B cell (primary cell): ENCODE measurements around the gene LRRC32. TPM values are rescaled to one million over a fixed set of nuclear protein-coding genes. Genes with fewer than 3 reads are reported as not detected.

ENCODE experiments used
- ATAC-seq: fragments of 200-7000 bp; cut with Tn5 transposase; one replicate; pipeline ENCODE4 v1.10.0; 2021; ENCODE audit warnings: low read depth, mild to moderate bottlenecking, moderate number of reproducible peaks, moderate library complexity
- CTCF ChIA-PET: fragments of 350-600 bp; sonication (Branson Sonifier 250); formaldehyde crosslinking; loops from one replicate; lab custom pipeline; 2021; ENCODE audit warnings: antibody characterized with exemption, inconsistent platforms; lab: Charles Lee
- POLR2A ChIA-PET: fragments of 350-600 bp; sonication (Branson Sonifier 250); formaldehyde crosslinking; loops from one replicate; lab custom pipeline; 2021; ENCODE audit warnings: antibody characterized with exemption; lab: Charles Lee
- DNase-seq: peaks from one replicate; pipeline ENCODE4 v3.0.0; 2013
- H2AFZ ChIP-seq: 2 replicates; pipeline ENCODE4 v1.6.1; 2012; ENCODE audit warnings: mild to moderate bottlenecking, low read depth, low read length; ENCODE audit not compliant: insufficient read depth, poor library complexity, severe bottlenecking
- H3K27ac ChIP-seq, 2 donors: 1 replicate in 1 of 2; 2 replicates in 1 of 2; pipeline ENCODE4 v1.5.1; 2012 to 2013; ENCODE audit warnings: low read length in 2 of 2, mild to moderate bottlenecking in 2 of 2, moderate library complexity in 1 of 2
- H3K27me3 ChIP-seq, 4 experiments: fragments of 200-600 bp in 1 of 4; sonication (generic) in 1 of 4; replicated peaks in 1 of 4; 1 replicate in 2 of 4; 2 replicates in 2 of 4; pipeline versions ENCODE4 v1.6.1 to v1.7.0; 2013 to 2016; ENCODE audit warnings: low read length in 3 of 4, mild to moderate bottlenecking in 2 of 4, mixed read lengths in 1 of 4, moderate library complexity in 1 of 4; ENCODE audit not compliant: insufficient read depth in 4 of 4, control insufficient read depth in 3 of 4; ENCODE audit errors: control extremely low read depth in 1 of 4
- H3K36me3 ChIP-seq, 2 experiments: replicated peaks in 1 of 2; 1 replicate in 1 of 2; 2 replicates in 1 of 2; pipeline versions ENCODE4 v1.6.1 to v1.7.1; 2013; ENCODE audit warnings: low read length in 1 of 2; ENCODE audit not compliant: insufficient read depth in 2 of 2, control insufficient read depth in 1 of 2; ENCODE audit errors: control extremely low read depth in 1 of 2, extremely low read depth in 1 of 2
- H3K4me1 ChIP-seq, 2 donors: fragments of 200-600 bp in 1 of 2; sonication (generic) in 1 of 2; 1 replicate in 1 of 2; 2 replicates in 1 of 2; pipeline versions ENCODE4 v1.5.1 to v1.6.1; 2013 to 2017; ENCODE audit warnings: low read length in 2 of 2; ENCODE audit not compliant: control insufficient read depth in 2 of 2, insufficient read depth in 2 of 2
- H3K4me2 ChIP-seq: replicated peaks from 2 replicates; pipeline ENCODE3; 2012; ENCODE audit warnings: mild to moderate bottlenecking, low read depth, low read length; ENCODE audit not compliant: poor library complexity, severe bottlenecking
- H3K4me3 ChIP-seq, 5 experiments: fragments of 200-600 bp in 1 of 5; sonication (generic) in 1 of 5; 1 replicate in 3 of 5; 2 replicates in 2 of 5; pipeline versions ENCODE4 v1.5.1 to v1.7.0; 2011 to 2016; ENCODE audit warnings: low read length in 4 of 5, mild to moderate bottlenecking in 4 of 5, low read depth in 2 of 5, control low read depth in 1 of 5, moderate library complexity in 1 of 5; ENCODE audit not compliant: insufficient read depth in 1 of 5; ENCODE audit errors: control extremely low read depth in 1 of 5, extremely low read depth in 1 of 5
- H3K79me2 ChIP-seq: fragments of 200-600 bp; sonication (generic); one replicate; pipeline ENCODE4 v1.6.0; 2016; ENCODE audit warnings: low read length; ENCODE audit not compliant: control insufficient read depth, insufficient read depth
- H3K9ac ChIP-seq: fragments of 200-600 bp; sonication (generic); 2 replicates; pipeline ENCODE4 v1.6.1; 2017; ENCODE audit warnings: mild to moderate bottlenecking, low read length, moderate library complexity
- H3K9me3 ChIP-seq, 3 donors: one replicate each; pipeline versions ENCODE4 v1.6.1 to v1.7.1; 2013; ENCODE audit warnings: low read length in 2 of 3; ENCODE audit not compliant: control insufficient read depth in 2 of 3, insufficient read depth in 1 of 3; ENCODE audit errors: control extremely low read depth in 1 of 3
- H4K20me1 ChIP-seq: 2 replicates; pipeline ENCODE4 v1.6.0; 2012; ENCODE audit warnings: mild to moderate bottlenecking, low read length; ENCODE audit not compliant: insufficient read depth, control insufficient read depth, poor library complexity, severe bottlenecking
- H3K27ac Mint-ChIP-seq: one replicate; pipeline ENCODE4 v1.8.0; 2021; ENCODE audit warnings: mixed read lengths
- H3K27me3 Mint-ChIP-seq: one replicate; pipeline ENCODE4 v1.8.0; 2021; ENCODE audit warnings: mixed read lengths
- H3K4me1 Mint-ChIP-seq: one replicate; pipeline ENCODE4 v1.8.0; 2021; ENCODE audit warnings: mixed read lengths
- H3K4me3 Mint-ChIP-seq: one replicate; pipeline ENCODE4 v1.8.0; 2021; ENCODE audit warnings: mixed read lengths
- H3K9me3 Mint-ChIP-seq: one replicate; pipeline ENCODE4 v1.8.0; 2022; ENCODE audit warnings: mixed read lengths; ENCODE audit not compliant: insufficient read depth
- EZH2 ChIP-seq: IDR thresholded peaks from 2 replicates; pipeline ENCODE4 v1.6.1; 2012; ENCODE audit warnings: borderline replicate concordance, low read depth, mild to moderate bottlenecking, moderate library complexity, low read length; ENCODE audit not compliant: insufficient read depth, poor library complexity, severe bottlenecking
- WGBS: methylation state at CpG from one replicate; pipeline ENCODE4 v1.1.5; 2013; ENCODE audit warnings: missing lambda C conversion rate; ENCODE audit not compliant: insufficient coverage; 5-methylcytosine and 5-hydroxymethylcytosine counted together
- intact Hi-C: fragments of 100-400 bp; cut with micrococcal nuclease; formaldehyde crosslinking; loops from one replicate; pipeline ENCODE4 v1.10.0; 2022
- polyA plus RNA-seq: library from polyadenylated mRNA; depleted of rRNA; stranded (reverse); fragments of >200 nt; gene quantifications from 2 replicates; pipeline ENCODE4 v1.2.3, GENCODE V29; 2012
- total RNA-seq, 2 donors: library from RNA; stranded (reverse); fragments of 120-200 nt in 1 of 2; gene quantifications; 1 replicate in 1 of 2; 2 replicates in 1 of 2; pipeline versions ENCODE4 v1.2.3 to v1.2.4, GENCODE V29; 2013 to 2022
- TF ChIP-seq, protein P1 (sequence below): fragments of 200-600 bp; IDR thresholded peaks from one replicate; pipeline ENCODE4 v1.8.0; 2022; ENCODE audit warnings: antibody characterized with exemption, mild to moderate bottlenecking

Gene LRRC32
- total and polyA plus RNA-seq, 2 donors (not counting 1 experiment from before 2014, with no cell fraction given): 0.60 to 1.4 TPM

DNA sequence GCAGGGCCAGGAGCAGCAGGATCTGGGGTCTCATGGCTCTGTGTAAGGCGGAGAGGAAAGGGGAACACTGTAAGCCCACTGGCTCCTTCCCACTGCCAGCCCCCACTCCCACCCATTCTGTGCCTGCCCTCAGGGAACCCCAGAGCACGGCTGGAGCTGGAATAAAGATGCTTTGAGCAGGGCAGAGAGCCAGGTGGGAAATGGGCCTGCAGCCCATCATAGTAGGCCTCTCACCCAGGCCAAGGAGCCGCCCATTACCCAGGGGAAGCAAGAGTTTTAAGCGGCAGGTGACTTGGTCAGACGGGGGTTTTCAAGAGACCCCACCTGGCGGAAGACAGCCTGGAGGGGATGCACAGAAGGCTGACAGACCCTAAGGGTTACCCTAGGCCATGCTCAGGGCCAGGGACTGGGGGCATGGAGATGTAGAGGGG is 4.6 kb downstream of the LRRC32 start:
- no peak overlapping the region for H3K9ac ChIP-seq
- TF ChIP-seq, protein P1, sequence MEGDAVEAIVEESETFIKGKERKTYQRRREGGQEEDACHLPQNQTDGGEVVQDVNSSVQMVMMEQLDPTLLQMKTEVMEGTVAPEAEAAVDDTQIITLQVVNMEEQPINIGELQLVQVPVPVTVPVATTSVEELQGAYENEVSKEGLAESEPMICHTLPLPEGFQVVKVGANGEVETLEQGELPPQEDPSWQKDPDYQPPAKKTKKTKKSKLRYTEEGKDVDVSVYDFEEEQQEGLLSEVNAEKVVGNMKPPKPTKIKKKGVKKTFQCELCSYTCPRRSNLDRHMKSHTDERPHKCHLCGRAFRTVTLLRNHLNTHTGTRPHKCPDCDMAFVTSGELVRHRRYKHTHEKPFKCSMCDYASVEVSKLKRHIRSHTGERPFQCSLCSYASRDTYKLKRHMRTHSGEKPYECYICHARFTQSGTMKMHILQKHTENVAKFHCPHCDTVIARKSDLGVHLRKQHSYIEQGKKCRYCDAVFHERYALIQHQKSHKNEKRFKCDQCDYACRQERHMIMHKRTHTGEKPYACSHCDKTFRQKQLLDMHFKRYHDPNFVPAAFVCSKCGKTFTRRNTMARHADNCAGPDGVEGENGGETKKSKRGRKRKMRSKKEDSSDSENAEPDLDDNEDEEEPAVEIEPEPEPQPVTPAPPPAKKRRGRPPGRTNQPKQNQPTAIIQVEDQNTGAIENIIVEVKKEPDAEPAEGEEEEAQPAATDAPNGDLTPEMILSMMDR: no peak
- peaks cover 68 to 71% of the 10 kb centered on the region in 2 donors for H3K4me1 ChIP-seq
- H3K27ac ChIP-seq: no peak overlapping the region
- DNase-seq: no peak
- Mint-ChIP-seq H3K4me1 (peaks cover 63% of the 10 kb centered on the region), H3K27ac (no peak overlapping the region), H3K4me3 (peak overlapping the region; percentile 13), H3K27me3 (peaks cover 69% of the 10 kb centered on the region), H3K9me3 (no peaks in the 10 kb centered on the region)
- H2AFZ ChIP-seq: no peak overlapping the region
- intact Hi-C loops: no loop called here
- peaks cover 0 to 46% (median 24%) of the 10 kb centered on the region in 4 experiments for H3K27me3 ChIP-seq
- H3K36me3 ChIP-seq: no peaks in the 10 kb centered on the region
- H4K20me1 ChIP-seq: no peaks in the 10 kb centered on the region
- ATAC-seq: no peak
- 86% methylated on average over 1 of the region's 6 CpGs for WGBS
- no peaks in the 10 kb centered on the region for H3K79me2 ChIP-seq
- peak overlapping the region; percentile 52 for H3K4me2 ChIP-seq
- ChIA-PET POLR2A (no interaction called here), CTCF (interaction anchor here (3.7 kb wide), 1 partner anchor 67 kb away, joined by 18 read pairs; no protein-coding TSS in a partner anchor)
- H3K4me3 ChIP-seq: no peak overlapping the region
- H3K9me3 ChIP-seq: peaks cover 0 to 4% (median 0%) of the 10 kb centered on the region in 3 donors

DNA sequence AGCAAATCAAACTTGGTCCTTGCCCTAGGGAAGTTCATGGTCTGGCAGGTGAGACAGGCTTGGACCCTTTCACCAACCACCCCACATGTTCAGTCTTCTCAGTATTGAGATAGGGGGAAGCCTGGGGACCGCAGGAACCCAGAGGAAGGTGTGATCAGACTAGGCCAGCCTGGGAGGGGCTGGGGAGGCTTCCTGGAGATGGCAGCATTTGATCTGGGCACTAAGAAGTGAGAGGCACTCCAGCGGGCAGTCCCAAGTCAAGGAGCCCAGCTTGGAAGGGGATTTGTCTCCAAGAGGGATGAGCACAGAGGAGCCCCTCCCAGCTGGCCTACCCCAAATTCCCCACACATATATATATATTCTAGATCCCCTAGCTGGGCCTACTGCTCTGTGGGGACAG is 5.4 kb downstream of the LRRC32 start:
- Histone ChIP-seq H3K9me3 (peaks cover 0 to 3% (median 0%) of the 10 kb centered on the region in 3 donors), H2AFZ (no peak overlapping the region), H4K20me1 (no peaks in the 10 kb centered on the region), H3K27ac (peak overlapping the region in 1 of 2 donors; percentile 27), H3K9ac (no peak overlapping the region), H3K4me2 (peak overlapping the region; percentile 52), H3K4me1 (peaks cover 60 to 63% of the 10 kb centered on the region in 2 donors), H3K27me3 (peaks cover 0 to 44% (median 23%) of the 10 kb centered on the region in 4 experiments), H3K4me3 (peak overlapping the region in 1 of 5 experiments; percentile 11), H3K79me2 (no peaks in the 10 kb centered on the region), H3K36me3 (no peaks in the 10 kb centered on the region)
- ChIA-PET POLR2A (interaction anchor here (1.0 kb wide), 1 partner anchor 10 kb away, joined by 3 read pairs; no protein-coding TSS in a partner anchor), CTCF (interaction anchor here (1.0 to 3.7 kb wide), 2 partner anchors 27 to 66 kb away, joined by 4 to 18 read pairs; no protein-coding TSS in a partner anchor)
- ATAC-seq (no peak), DNase-seq (no peak)
- Mint-ChIP-seq H3K9me3 (no peaks in the 10 kb centered on the region), H3K27me3 (peaks cover 73% of the 10 kb centered on the region), H3K4me1 (peaks cover 62% of the 10 kb centered on the region), H3K4me3 (peak overlapping the region; percentile 44), H3K27ac (peak overlapping the region; percentile 75)
- intact Hi-C loops: no loop called here
- TF ChIP-seq EZH2: no peak
- TF ChIP-seq, protein P1: no peak
- WGBS: 33% methylated on average over 1 of the region's 2 CpGs
